MCF 10A (cell line): Measurements from ENCODE around the gene RPL27. TPM values are rescaled to one million over a fixed set of nuclear protein-coding genes. Genes with fewer than 3 reads are reported as not detected.

Experiments
- BruUV-seq: library from RNA; stranded (reverse); fragments of 400-500 nt; replicated peaks from 2 replicates; lab custom pipeline; 2021; lab: Mats Ljungman, UMichigan
- CTCF ChIA-PET: fragments of 300-600 bp; sonication (Branson Sonifier 250); formaldehyde crosslinking; extraction: SDS; loops from one replicate; lab custom pipeline; 2021; ENCODE audit warnings: antibody characterized with exemption, inconsistent platforms; lab: Yijun Ruan, JAX
- POLR2A ChIA-PET: fragments of 300-600, 350-650 bp; sonication (Branson Sonifier 250); formaldehyde crosslinking; extraction: SDS; loops from one replicate; lab custom pipeline; 2020; ENCODE audit warnings: antibody characterized with exemption, inconsistent platforms; lab: Yijun Ruan, JAX
- DNase-seq: peaks from one replicate; pipeline ENCODE4 v3.0.0-alpha.2; 2018; ENCODE audit not compliant: unreplicated experiment
- H3K27ac Mint-ChIP-seq: one replicate; pipeline ENCODE4 v1.8.0; 2022; ENCODE audit warnings: mild to moderate bottlenecking, low read depth, mixed read lengths; ENCODE audit not compliant: unreplicated experiment
- H3K27me3 Mint-ChIP-seq: one replicate; pipeline ENCODE4 v1.8.0; 2022; ENCODE audit warnings: mixed read lengths; ENCODE audit not compliant: insufficient read depth, unreplicated experiment
- H3K36me3 Mint-ChIP-seq: one replicate; pipeline ENCODE4 v1.8.0; 2022; ENCODE audit warnings: mild to moderate bottlenecking, moderate library complexity, mixed read lengths; ENCODE audit not compliant: insufficient read depth, unreplicated experiment
- H3K4me1 Mint-ChIP-seq: one replicate; pipeline ENCODE4 v1.8.0; 2022; ENCODE audit warnings: mixed read lengths; ENCODE audit not compliant: insufficient read depth, unreplicated experiment
- H3K4me3 Mint-ChIP-seq: one replicate; pipeline ENCODE4 v1.8.0; 2022; ENCODE audit warnings: mild to moderate bottlenecking, moderate library complexity, mixed read lengths; ENCODE audit not compliant: unreplicated experiment
- H3K9me3 Mint-ChIP-seq: one replicate; pipeline ENCODE4 v1.8.0; 2022; ENCODE audit warnings: mixed read lengths; ENCODE audit not compliant: unreplicated experiment
- CTCF ChIP-seq: fragments of 200-600 bp; IDR thresholded peaks from one replicate; pipeline ENCODE4 v1.8.0; 2022; ENCODE audit warnings: antibody characterized with exemption, mild to moderate bottlenecking; ENCODE audit not compliant: unreplicated experiment
- intact Hi-C: fragments of 100-400 bp; cut with micrococcal nuclease; formaldehyde crosslinking; loops from 2 replicates; pipeline ENCODE4 v1.14.1; 2022
- total RNA-seq: library from RNA; stranded (reverse); gene quantifications from 2 replicates; pipeline ENCODE4 v1.2.3, GENCODE V29; 2022

Gene RPL27
- total RNA-seq, 1 experiment from 2014 or later: 1,226 TPM

GRCh38 chr17:43024407-43025289 is 26.4 kb downstream of the RPL27 start, which contains the start of gene RND2:
Gene RND2, plus strand, starts transcription at chr17:43025231. Its CDS starts 117 bp downstream, at chr17:43025348.
- Mint-ChIP-seq H3K27ac (peak within 1 kb of the TSS; percentile 61), H3K4me1 (peaks cover 14% of the 10 kb centered on the region), H3K36me3 (peaks cover 17% of the 10 kb centered on the region), H3K4me3 (peak within 1 kb of the TSS; percentile 71), H3K9me3 (no peaks in the 10 kb centered on the region), H3K27me3 (no peaks in the 10 kb centered on the region)
- POLR2A ChIA-PET: interaction anchor here (0.6 to 5.9 kb wide), 12 partner anchors 16 to 417 kb away, joined by 3 to 58 read pairs (median 6); partner anchors contain the start of genes ARL4D, IFI35, NBR1 and RPL27
- intact Hi-C loops: loop anchor here (1.0 to 10.0 kb wide), 4 partner anchors 100 to 310 kb away; partner anchors contain the start of genes NBR1 and TMEM106A
- peak; percentile 93 for DNase-seq
- no TSS peak for BruUV-seq
- peak; percentile 51 for TF ChIP-seq CTCF
- CTCF ChIA-PET: interaction anchor here (0.5 to 1.4 kb wide), 10 partner anchors 9 to 751 kb away, joined by 3 to 4 read pairs (median 3); no protein-coding TSS in a partner anchor

- ChIA-PET POLR2A (interaction anchor here (1.3 to 5.9 kb wide), 4 partner anchors 19 to 146 kb away, joined by 4 to 58 read pairs (median 16); partner anchors contain the start of genes IFI35, NBR1 and RPL27), CTCF (interaction anchor here (0.9 to 1.4 kb wide), 4 partner anchors 9 to 177 kb away, joined by 3 read pairs; no protein-coding TSS in a partner anchor)
- H3K27ac Mint-ChIP-seq: peak overlapping the region; percentile 61
- H3K9me3 Mint-ChIP-seq: no peaks in the 10 kb centered on the region
- no peaks in the 10 kb centered on the region for H3K27me3 Mint-ChIP-seq
- no TSS peak for BruUV-seq
- H3K36me3 Mint-ChIP-seq: peaks cover 13% of the 10 kb centered on the region
- no peak for TF ChIP-seq CTCF
- peak overlapping the region; percentile 39 for H3K4me3 Mint-ChIP-seq
- no peak for DNase-seq
- intact Hi-C loops: loop anchor here (10.0 kb wide), 1 partner anchor 310 kb away; no protein-coding TSS in a partner anchor
- peaks cover 12% of the 10 kb centered on the region for H3K4me1 Mint-ChIP-seq
Measured at GRCh38 chr17:43025290-43025657, 27.1 kb downstream of the RPL27 start.

GRCh38 chr17:43025766-43026537 is 27.7 kb downstream of the RPL27 start:
- BruUV-seq: no TSS peak
- Mint-ChIP-seq H3K4me1 (peaks cover 12% of the 10 kb centered on the region), H3K27ac (no peak overlapping the region), H3K36me3 (peaks cover 12% of the 10 kb centered on the region), H3K27me3 (no peaks in the 10 kb centered on the region), H3K4me3 (peak overlapping the region; percentile 39), H3K9me3 (no peaks in the 10 kb centered on the region)
- CTCF ChIA-PET: interaction anchor here (0.6 kb wide), 1 partner anchor 190 kb away, joined by 3 read pairs; no protein-coding TSS in a partner anchor
- TF ChIP-seq CTCF: no peak
- POLR2A ChIA-PET: interaction anchor here (0.6 to 5.9 kb wide), 2 partner anchors 27 to 334 kb away, joined by 3 to 58 read pairs; partner anchors contain the start of gene RPL27
- intact Hi-C loops: loop anchor here (10.0 kb wide), 1 partner anchor 309 kb away; no protein-coding TSS in a partner anchor
- no peak for DNase-seq
